GM18517 (cell line): ENCODE results near the gene SEC22A.

Experiments
- ATAC-seq: cut with Tn5 transposase; IDR thresholded peaks from one replicate; pipeline ENCODE4 v1.9.1; 2021; ENCODE audit warnings: mild to moderate bottlenecking, moderate library complexity; ENCODE audit not compliant: unreplicated experiment

SEC22A gene, protein sequence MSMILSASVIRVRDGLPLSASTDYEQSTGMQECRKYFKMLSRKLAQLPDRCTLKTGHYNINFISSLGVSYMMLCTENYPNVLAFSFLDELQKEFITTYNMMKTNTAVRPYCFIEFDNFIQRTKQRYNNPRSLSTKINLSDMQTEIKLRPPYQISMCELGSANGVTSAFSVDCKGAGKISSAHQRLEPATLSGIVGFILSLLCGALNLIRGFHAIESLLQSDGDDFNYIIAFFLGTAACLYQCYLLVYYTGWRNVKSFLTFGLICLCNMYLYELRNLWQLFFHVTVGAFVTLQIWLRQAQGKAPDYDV

GRCh38 chr3:123201557-123202427 is at the start of gene SEC22A:
TSS of gene SEC22A (plus strand) at chr3:123201943. CDS start at chr3:123209218, 7,275 bp downstream.
- ATAC-seq = peak; percentile 97

DNA sequence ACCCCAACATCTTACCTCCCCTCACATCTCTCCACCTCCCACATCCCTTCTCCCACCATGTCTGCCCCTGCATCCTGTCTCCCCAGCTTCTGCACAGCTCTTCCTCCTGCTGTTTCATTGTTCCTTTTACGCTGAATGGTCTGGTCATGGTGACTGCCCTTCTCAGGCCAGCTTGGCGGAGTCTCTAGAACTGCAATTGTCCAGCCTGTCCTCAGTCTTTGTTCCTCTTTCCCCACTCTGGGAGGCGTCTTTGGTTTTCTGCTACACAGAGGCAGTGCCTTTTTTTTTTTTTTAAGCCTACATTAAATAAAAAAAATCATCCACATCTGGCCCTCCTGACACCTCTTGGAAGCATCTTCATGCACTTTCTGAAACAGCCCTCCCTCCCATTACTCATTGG is 49.1 kb upstream of the SEC22A start:
- no peak for ATAC-seq

DNA sequence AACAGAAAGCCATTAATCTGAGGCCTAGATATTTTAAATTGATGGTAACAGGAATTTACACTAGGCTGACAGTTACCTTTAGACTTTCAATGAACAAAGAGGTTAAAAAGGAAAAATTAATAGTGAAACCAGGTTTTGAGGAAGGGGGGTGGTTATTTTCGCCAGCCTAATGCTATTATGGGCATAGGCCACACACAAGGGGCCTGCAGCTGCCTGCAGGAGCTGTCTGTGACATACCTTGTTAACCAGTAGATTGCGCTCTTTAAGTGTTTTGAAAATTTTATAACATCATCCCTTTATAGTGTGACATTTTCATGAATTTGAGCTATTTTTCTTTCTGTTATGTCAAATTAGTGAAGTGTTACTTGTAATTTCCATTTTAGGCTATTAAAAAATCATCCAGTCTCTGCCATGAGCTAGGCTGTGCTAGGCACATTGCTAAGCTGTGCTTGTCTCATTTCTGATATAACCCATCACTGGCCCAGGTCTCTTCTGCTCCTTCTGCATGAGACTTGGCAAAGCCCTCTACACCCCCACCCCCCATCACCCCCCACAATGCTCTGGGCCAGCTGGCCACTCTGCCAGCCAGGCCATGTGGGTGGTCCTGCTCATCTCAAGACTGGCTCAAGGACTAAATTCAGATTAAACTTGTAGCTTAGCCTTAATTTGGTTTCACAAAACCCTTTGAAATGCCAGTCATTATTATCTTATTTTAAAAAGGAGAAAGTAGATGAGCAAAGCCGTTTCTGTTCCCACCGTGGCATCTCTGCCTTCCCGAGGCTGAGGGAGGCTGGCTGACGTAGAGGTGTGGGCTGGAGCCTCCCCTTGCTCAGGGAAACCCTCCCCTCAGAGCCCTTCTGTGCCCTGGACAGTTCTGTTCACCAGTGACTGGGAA is 48.4 kb upstream of the SEC22A start:
- ATAC-seq = no peak

- ATAC-seq = no peak
These were observed 47.4 kb upstream of the SEC22A start for GRCh38 chr3:123154020-123154985.

GRCh38 chr3:123155471-123156011 is 46.2 kb upstream of the SEC22A start:
- no peak for ATAC-seq

- ATAC-seq = no peak
These were observed 45.3 kb upstream of the SEC22A start for GRCh38 chr3:123156276-123156995.

GRCh38 chr3:123157209-123157597 is 44.5 kb upstream of the SEC22A start:
- no peak for ATAC-seq

GRCh38 chr3:123157598-123158287 is 44.0 kb upstream of the SEC22A start:
- no peak for ATAC-seq

DNA sequence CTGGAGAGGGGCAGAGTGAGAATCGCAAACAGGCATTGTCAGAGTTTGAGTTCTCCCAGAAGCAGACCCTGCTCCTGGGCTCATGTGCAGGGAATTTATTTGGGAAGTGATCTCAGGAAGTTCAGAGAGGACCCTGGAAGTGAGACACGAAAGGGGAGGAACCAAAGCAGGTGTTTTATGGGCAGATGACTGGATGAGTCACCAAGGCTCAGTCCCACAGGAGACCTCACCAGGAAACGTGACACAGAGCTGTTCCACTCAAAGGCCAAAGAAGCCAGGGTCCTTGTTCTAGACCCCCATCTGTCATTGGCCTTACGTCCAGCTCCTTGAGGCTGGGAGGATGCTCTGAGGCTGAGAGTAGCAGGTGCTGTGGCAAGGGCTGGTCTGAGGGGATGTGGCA is 43.4 kb upstream of the SEC22A start:
- ATAC-seq = no peak

DNA sequence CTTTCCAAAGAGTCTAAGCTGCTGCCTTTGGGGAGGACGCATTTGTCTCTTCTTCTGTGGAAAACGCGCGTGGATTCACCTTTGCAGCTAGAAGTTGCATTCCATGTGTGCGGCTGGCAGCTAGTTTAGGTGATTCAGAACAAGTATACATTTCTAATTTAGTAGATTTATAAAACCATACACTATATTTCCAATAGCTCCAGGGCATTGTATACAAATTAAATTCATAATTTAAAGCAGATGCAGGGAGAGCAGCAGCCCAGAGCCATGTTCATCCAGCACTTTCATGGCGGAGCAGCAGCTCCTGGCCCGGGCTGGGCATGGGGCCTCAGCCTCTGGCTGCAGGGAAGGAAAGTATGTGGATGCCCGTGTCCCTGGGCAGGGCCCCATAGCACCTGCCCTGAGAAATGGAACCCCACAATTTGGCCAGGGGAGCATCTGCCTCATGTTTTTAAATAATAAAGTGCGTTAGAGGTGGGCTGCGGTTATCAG is 42.8 kb upstream of the SEC22A start:
- ATAC-seq = no peak

DNA sequence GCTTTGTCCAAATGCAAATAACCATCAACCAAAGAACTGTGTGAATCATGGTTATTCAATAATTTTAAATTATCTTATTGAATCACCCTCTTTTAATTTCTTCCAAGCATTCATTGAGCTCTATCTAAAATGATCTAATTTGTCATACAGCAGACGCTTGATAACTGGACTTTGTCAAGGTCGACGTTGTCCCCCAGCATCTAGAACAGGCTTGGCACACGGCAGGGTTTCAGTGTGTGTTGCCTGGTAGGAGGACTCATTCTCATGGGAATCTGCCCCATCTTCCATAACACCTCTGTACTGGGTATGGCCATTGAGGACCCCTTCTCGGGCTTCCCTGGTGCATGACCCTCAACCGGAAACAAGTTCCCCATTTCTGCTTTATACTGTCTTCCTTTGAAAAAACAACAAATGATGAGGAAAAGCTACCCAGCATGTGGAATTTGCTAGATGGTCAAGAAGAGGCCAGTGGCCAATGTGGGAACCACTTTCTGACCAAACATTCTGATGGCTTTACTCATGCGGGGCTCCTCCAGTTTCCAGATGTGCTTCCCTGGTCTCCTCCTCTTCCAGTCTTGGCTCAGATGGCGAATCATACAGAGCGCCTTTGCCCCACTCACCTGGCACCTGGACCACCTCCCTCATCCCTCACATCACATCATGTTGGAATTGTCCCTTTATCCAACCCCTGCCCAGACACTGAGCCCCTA is 41.7 kb upstream of the SEC22A start:
- no peak for ATAC-seq

DNA sequence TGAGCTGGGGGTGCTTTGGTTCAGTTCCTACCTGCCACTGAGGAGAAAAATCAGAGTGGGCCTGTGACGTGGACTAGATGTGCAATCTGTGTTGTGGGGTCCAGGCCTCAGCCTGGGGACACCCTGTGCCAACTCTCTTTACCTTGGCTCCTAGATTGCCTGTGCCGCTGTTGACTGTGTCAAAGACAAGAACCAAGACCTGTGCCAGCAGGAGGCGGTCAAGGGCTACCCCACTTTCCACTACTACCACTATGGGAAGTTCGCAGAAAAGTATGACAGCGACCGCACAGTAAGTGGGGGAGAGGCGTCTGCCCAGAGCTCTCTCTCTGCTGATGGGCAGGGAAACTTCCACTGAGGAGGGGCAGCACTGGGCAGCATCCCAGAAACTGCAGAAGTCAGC is 40.6 kb upstream of the SEC22A start:
- ATAC-seq = no peak

DNA sequence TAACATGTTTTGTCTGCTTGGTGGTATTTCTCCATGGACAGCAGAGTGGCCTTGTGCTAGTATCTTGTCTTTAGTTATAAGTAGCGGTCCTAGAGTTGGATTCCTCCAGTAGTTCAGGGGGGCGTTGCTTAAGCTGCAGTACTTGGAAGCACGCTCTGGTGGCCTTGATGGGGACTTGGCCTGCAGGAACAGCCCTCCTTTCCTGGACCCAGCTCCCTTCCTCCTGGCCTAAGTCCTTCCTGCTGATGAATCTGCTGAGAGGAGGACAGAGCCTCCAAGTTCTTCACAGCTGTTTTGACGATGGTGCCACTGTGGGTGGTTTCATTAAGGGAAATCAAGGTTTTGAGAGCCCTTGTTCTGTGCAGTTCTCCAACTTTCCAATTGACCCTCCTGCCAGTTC is 38.6 kb upstream of the SEC22A start:
- no peak for ATAC-seq

DNA sequence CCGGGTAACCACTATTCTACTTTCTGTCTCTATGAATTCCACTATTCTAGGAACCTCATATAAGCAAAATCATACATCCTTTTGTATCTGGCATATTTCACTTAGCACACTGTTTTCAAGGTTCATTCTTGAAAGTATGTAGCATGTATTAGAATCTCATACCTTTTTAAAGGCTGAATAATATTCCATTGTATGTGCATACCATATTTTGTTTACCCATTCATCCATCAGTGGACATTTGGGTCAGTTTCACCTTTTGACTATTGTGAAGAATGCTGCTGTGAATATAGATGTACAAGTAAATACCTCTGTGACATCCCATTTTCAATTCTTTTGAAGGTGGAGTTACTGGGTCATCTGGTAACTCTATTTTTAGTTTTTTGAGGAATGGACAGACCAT is 36.6 kb upstream of the SEC22A start:
- ATAC-seq = no peak

DNA sequence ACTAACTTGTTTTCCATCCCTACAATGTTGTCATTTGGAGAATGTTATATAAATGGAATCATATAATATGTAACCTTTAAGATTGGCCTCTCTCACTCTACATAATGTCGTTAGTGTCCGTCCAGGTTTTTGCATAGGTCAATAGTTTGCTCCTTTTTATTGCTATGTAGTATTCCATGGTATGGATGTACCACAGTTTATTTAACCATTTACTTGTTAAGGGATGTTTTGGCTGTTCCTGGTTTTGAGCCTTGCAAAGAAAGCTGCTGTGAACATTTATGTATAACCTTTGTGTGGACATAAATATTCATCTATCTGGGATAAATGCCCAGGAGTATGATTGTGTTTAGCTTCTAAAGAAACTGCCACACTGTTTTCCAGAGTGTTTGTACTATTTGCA is 34.1 kb upstream of the SEC22A start:
- no peak for ATAC-seq

DNA sequence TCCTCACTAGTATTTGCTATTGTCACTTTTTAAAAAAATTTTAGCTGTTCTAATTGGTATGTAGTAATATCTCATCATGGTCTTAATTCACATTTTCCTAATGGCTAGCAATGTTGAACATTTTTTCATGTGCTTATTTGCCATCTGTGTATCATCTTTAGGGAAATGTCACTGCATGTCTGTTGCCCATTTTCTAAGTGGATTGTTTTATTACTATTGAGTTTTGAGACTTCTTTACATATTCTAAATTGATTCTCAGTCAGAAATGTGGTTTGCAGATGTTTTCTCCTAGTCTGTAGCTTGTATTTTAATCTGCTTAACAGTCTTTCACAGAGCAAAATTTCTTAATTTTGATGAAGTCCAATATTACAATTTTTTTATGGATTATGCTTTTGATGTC is 33.6 kb upstream of the SEC22A start:
- ATAC-seq = no peak

- ATAC-seq = no peak
These were observed 33.1 kb upstream of the SEC22A start for GRCh38 chr3:123168605-123169004.

DNA sequence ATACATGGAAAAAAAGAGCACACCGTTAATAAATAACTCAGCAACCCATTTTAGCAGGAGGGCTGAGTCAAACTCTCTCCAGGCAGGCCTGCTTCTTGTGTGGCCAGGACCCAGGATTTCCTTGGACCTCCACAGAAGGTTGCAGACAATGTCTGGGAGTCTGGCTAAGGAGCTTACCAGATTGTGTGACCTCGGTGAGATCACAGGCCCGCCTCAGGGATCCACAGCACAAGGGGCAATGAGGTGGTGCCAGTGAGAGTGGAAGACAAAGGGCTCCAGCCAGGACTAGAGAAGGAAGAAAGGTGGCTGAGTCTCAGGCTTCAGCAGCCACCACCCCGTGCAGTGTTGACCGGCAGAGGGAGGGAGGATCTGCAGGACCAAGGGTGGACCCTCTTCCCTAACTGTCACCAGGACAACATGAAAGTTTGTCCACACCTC is 32.2 kb upstream of the SEC22A start:
- no peak for ATAC-seq
